Pancreas (tissue), 10 donors: Measurements from ENCODE around the gene TNRC6C. TPM values are rescaled to one million over a fixed set of nuclear protein-coding genes. Genes with fewer than 3 reads are reported as not detected.
"Not testable (repeated sequence)": the region's sequence is repeated elsewhere in the genome, so short reads cannot be mapped to it uniquely, and the experiment has no call there.

Experiments used
- ATAC-seq, 4 donors: fragments of 200-7000 bp; cut with Tn5 transposase; one replicate each; pipeline versions ENCODE4 v1.8.0 to v1.9.1; 2020; ENCODE audit warnings: mild to moderate bottlenecking in 4 of 4, moderate library complexity in 4 of 4
- DNase-seq, 6 donors: peaks; one replicate each; pipeline ENCODE4 v3.0.0-alpha.2; 2020
- FAIRE-seq: peaks from 2 replicates; lab custom pipeline; 2012; peaks lifted over from hg19 to GRCh38; lab: Jason Lieb, UNC
- H3K27ac ChIP-seq, 4 donors: fragments of 200-600 bp; sonication (generic); 1 replicate in 3 of 4; 2 replicates in 1 of 4; pipeline versions ENCODE4 v1.5.0 to v1.8.0; 2020
- H3K27me3 ChIP-seq, 4 donors: fragments of 200-600 bp; one replicate each; pipeline ENCODE4 v1.8.0; 2021
- H3K36me3 ChIP-seq, 3 donors: fragments of 200-600 bp; sonication (generic) in 1 of 3; one replicate each; pipeline versions ENCODE4 v1.5.0 to v1.8.0; 2020 to 2021
- H3K4me1 ChIP-seq, 3 donors: fragments of 200-600 bp; one replicate each; pipeline ENCODE4 v1.8.0; 2021
- H3K4me3 ChIP-seq, 4 donors: fragments of 200-600 bp; sonication (generic) in 2 of 4; one replicate each; pipeline versions ENCODE4 v1.5.0 to v1.8.0; 2020 to 2021
- H3K9me3 ChIP-seq, 4 donors: fragments of 200-600 bp; one replicate each; pipeline ENCODE4 v1.8.0; 2021
- WGBS, 2 donors: extraction: QIAGEN DNeasy Blood & Tissue Kit; methylation state at CpG; one replicate each; pipeline ENCODE4 v1.1.7; 2013; 5-methylcytosine and 5-hydroxymethylcytosine counted together
- intact Hi-C, 3 donors: fragments of 100-400 bp; cut with DNase I; formaldehyde crosslinking; loops; one replicate each; pipeline versions ENCODE4 v1.11.1 to v1.14.2; 2022
- polyA plus RNA-seq, 2 donors: library from polyadenylated mRNA; stranded (reverse); fragments of 200-250 nt; gene quantifications; one replicate each; pipeline ENCODE4 v1.2.3, GENCODE V29; 2013
- total RNA-seq, 6 donors: library from RNA; stranded (reverse); fragmentation: NEBNext Ultra II Directional in 4 of 6; extraction: Animal tissue kit (Norgen Biotek cat#: 25700) in 4 of 6; gene quantifications; one replicate each; pipeline versions ENCODE4 v1.2.1 to v1.2.4, GENCODE V29; 2021 to 2023
- TF ChIP-seq, protein P1 (sequence below), 4 donors: fragments of 200-600 bp; sonication (generic) in 3 of 4; IDR thresholded peaks; one replicate each; pipeline versions ENCODE4 v1.5.0 to v1.8.0; 2021; ENCODE audit warnings: antibody characterized with exemption in 4 of 4
- donor health status: healthy with polysubstance abuse.
- donor health status: DM: no; HTN: no; CAD: no; lungs with moderate emphysema.
- donor health status: DM: no; HTN: no; CAD: no.
- donor health status: control.
- donor health status: control.
- donor health status: Bipolar disorder and iron deficiency.
- donor health status: DM: yes; HTN: yes; CAD: no.
- donor health status: DM: no; HTN: no; CAD: no.
- donor health status: DM: no; HTN: no; CAD: no.
- donor health status: DM: yes; HTN: yes; CAD: no.

The TNRC6C gene
- total and polyA plus RNA-seq, 8 donors = 4.0 to 15.5 (median 7.7) TPM

DNA sequence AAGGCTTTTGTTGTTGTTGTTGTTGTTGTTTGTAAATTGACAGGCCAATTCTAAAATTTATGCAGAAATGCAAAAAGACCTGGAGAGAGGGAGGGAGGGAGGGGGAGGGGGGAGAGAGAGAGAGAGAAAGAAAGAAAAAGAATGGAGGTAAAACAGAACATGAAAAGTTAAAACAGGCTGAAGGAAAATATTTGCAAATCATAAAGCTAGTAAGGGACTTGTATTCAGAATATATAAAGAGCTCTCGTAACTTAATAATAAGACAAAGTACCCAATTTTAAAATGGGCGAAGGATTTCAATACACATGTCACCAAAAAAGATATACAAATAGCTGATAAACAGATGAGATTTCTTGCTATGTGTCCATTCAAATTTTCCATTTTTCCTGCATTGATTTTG, 15.4 kb downstream of the TNRC6C start:
- no peak for FAIRE-seq
- H3K36me3 ChIP-seq = no peaks in the 10 kb centered on the region
- no peaks in the 10 kb centered on the region for H3K27me3 ChIP-seq
- ATAC-seq = no peak
- H3K4me3 ChIP-seq = no peak overlapping the region
- DNase-seq = no peak
- WGBS, 2 donors = 98 to 99% methylated on average over 2 of the region's 2 CpGs
- intact Hi-C loops = no loop called here
- H3K27ac ChIP-seq = no peak overlapping the region
- no peaks in the 10 kb centered on the region for H3K9me3 ChIP-seq
- TF ChIP-seq, protein P1, sequence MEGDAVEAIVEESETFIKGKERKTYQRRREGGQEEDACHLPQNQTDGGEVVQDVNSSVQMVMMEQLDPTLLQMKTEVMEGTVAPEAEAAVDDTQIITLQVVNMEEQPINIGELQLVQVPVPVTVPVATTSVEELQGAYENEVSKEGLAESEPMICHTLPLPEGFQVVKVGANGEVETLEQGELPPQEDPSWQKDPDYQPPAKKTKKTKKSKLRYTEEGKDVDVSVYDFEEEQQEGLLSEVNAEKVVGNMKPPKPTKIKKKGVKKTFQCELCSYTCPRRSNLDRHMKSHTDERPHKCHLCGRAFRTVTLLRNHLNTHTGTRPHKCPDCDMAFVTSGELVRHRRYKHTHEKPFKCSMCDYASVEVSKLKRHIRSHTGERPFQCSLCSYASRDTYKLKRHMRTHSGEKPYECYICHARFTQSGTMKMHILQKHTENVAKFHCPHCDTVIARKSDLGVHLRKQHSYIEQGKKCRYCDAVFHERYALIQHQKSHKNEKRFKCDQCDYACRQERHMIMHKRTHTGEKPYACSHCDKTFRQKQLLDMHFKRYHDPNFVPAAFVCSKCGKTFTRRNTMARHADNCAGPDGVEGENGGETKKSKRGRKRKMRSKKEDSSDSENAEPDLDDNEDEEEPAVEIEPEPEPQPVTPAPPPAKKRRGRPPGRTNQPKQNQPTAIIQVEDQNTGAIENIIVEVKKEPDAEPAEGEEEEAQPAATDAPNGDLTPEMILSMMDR (IDR thresholded peaks at IDR 0.05) = no peak
- no peaks in the 10 kb centered on the region for H3K4me1 ChIP-seq

DNA sequence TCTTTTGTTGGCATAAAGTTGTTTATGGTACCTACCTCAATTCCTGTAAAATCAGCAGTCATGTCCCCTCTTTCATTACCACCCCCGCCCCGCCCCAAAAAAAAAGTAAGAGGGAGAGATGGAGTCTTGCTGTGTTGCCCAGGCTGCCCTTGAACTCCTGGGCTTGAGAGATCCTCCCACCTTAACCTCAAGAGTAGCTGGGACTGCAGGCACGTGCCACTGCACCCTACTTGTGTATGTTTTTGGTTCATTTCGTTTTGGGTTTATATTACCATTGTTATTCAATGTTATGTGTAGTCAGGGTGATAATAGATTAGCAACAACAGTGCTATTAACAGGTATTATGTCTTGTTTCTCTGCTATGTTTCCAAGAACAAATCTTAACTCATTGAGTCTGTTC, 15.9 kb downstream of the TNRC6C start:
- Histone ChIP-seq H3K36me3 (no peaks in the 10 kb centered on the region), H3K27ac (no peak overlapping the region), H3K4me1 (no peaks in the 10 kb centered on the region), H3K9me3 (no peaks in the 10 kb centered on the region), H3K4me3 (no peak overlapping the region), H3K27me3 (no peaks in the 10 kb centered on the region)
- 75 to 83% methylated on average over 4 of the region's 4 CpGs for WGBS, 2 donors
- DNase-seq (no peak), FAIRE-seq (no peak), ATAC-seq (no peak)
- intact Hi-C loops = no loop called here
- TF ChIP-seq, protein P1 (IDR thresholded peaks at IDR 0.05) = no peak

DNA sequence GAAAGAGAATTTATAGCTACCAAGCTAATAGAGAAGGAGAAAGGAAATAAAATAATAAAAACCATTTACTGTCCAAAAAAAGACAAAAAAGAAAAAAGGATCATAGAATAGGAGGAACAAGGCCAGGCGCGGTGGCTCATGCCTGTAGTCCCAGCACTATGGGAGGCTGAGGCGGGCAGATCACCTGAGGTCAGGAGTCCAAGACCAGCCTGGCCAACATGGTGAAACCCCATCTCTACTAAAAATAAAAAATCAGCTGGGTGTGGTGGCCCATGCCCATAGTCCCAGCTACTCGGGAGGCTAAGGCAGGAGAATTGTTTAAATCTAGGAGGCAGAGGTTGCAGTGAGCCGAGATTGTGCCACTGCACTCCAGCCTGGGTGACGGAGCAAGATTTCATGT, 23.9 kb downstream of the TNRC6C start:
- H3K36me3 ChIP-seq, H3K4me1 ChIP-seq, ATAC-seq, H3K9me3 ChIP-seq, intact Hi-C loops, H3K4me3 ChIP-seq, H3K27me3 ChIP-seq, H3K27ac ChIP-seq, FAIRE-seq, DNase-seq: not testable (repeated sequence)
- 96 to 98% methylated on average over 6 of the region's 6 CpGs for WGBS, 2 donors

DNA sequence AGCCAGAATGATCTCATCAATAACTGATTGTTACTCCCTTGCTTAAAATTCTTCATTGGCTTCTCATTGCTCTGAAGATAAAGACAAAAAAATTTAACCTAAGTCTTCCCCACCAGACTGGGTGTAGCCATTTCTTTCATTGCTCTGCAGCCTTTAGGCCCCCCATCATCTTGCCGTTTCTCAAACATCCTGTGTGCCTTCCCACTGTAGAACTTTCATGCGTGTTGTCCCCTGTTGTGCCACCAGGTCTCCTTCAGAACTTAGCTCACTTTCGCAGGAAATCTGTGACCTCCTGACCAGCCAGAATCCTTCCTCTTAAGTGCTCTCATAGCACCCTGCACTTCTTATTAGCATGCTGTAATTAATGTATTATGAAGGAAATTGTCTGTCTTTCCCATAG, 31.8 kb downstream of the TNRC6C start:
- H3K9me3 ChIP-seq = no peaks in the 10 kb centered on the region
- no peak for DNase-seq
- H3K4me1 ChIP-seq = peaks cover 0 to 2% (median under 1%) of the 10 kb centered on the region in 3 donors
- no peak for ATAC-seq
- 94 to 96% methylated on average over 3 of the region's 3 CpGs for WGBS, 2 donors
- H3K4me3 ChIP-seq = no peak overlapping the region
- H3K27ac ChIP-seq = no peak overlapping the region
- no peaks in the 10 kb centered on the region for H3K27me3 ChIP-seq
- intact Hi-C loops = no loop called here
- H3K36me3 ChIP-seq = no peaks in the 10 kb centered on the region
- TF ChIP-seq, protein P1 (IDR thresholded peaks at IDR 0.05) = no peak
- FAIRE-seq = no peak

DNA sequence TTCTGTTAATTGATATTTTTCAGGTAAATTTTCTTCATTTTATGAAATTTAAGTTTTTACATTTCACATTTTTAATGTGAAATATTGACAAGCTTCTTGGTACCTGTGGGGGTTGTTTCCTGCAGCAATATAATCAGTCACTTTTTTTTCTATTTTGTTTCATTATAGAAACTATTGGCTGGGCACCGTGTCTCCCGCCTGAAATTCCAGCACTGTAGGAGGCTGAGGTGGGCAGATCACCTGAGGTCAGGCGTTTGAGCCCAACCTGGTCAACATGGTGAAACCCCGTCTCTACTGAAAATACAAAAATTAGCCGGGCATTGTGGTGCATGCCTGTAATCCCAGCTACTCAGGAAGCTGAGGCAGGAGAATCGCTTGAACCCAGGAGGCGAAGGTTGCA, 35.2 kb downstream of the TNRC6C start:
- ATAC-seq, H3K27me3 ChIP-seq, H3K9me3 ChIP-seq, H3K4me1 ChIP-seq, H3K27ac ChIP-seq, H3K4me3 ChIP-seq, DNase-seq, intact Hi-C loops, FAIRE-seq, H3K36me3 ChIP-seq: not testable (repeated sequence)
- WGBS, 2 donors = 93 to 98% methylated on average over 7 of the region's 7 CpGs

DNA sequence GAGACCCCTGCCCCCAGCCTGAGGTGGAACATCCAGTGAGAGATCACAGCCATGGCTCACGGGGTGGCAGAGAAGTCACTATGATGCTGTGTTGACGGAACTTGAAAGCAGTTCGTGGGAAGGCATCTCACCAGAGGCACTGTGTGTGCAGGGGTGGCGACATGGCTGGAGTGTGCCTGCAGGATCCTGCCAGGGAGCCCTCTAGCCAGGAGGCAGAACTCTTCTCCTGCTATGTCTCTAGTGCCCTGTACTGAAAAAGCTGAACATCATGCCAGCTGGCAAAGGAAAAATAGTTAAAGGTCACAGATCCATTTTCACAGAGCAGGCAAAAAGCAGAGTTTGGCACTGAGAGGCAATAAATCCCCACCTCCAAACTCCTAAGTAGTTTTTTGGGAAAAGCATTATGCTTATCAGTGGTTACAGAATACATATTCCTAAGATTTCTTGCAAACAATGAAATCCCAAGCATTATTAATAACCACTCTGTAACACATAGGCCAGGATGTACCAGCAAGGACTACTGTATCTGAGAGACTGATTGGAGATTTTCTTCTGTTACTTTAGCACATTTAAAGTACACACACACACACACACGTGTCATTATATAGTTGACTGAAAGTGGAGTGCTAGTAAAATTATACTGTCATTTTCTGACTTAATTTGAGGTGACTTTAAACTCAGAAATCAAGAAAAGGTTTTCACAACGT, 36.8 kb downstream of the TNRC6C start:
- H3K9me3 ChIP-seq = no peaks in the 10 kb centered on the region
- H3K27ac ChIP-seq = no peak overlapping the region
- TF ChIP-seq, protein P1 (IDR thresholded peaks at IDR 0.05) = no peak
- peak in 3 of 4 donors; percentile 29 to 70 (median 30) for ATAC-seq
- intact Hi-C loops = no loop called here
- 67 to 73% methylated on average over 6 of the region's 6 CpGs for WGBS, 2 donors
- DNase-seq = peak in 1 of 6 donors; percentile 20
- no peaks in the 10 kb centered on the region for H3K27me3 ChIP-seq
- no peaks in the 10 kb centered on the region for H3K36me3 ChIP-seq
- H3K4me3 ChIP-seq = no peak overlapping the region
- peaks cover 3 to 4% (median 4%) of the 10 kb centered on the region in 3 donors for H3K4me1 ChIP-seq
- no peak for FAIRE-seq
